ENCODE measurements around the gene TM6SF1.

DNA sequence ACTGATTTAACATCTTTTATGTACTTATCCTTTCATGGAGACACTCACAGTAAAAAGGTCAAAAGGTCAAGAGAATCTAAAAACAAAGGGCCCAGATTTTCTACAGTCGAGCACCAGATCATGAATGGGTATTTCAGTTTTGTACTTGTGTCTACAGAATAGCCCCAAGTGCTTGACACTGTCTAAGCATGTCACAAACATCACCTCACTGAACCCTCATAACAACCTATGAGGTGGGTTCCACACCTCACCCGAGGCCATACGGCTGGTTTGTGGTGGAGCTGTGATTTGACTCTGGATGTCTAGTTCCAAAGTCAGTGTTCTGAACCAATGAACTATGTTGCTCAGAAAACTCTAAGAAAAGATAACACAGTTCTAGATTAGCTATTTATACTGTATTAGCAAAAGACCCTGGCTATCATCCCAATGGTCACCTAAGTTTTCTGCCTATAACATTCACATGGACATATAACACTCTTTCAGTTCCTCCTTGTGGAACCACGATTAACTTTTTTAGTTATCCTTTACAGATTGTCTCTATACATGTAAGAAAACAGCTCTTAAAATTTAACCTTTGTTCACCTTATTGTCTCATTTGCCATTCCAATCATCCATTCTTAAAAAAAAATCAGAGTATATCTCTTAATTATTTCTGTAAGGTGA is 25.5 kb downstream of the TM6SF1 start:
- TF ChIP-seq, protein P1, sequence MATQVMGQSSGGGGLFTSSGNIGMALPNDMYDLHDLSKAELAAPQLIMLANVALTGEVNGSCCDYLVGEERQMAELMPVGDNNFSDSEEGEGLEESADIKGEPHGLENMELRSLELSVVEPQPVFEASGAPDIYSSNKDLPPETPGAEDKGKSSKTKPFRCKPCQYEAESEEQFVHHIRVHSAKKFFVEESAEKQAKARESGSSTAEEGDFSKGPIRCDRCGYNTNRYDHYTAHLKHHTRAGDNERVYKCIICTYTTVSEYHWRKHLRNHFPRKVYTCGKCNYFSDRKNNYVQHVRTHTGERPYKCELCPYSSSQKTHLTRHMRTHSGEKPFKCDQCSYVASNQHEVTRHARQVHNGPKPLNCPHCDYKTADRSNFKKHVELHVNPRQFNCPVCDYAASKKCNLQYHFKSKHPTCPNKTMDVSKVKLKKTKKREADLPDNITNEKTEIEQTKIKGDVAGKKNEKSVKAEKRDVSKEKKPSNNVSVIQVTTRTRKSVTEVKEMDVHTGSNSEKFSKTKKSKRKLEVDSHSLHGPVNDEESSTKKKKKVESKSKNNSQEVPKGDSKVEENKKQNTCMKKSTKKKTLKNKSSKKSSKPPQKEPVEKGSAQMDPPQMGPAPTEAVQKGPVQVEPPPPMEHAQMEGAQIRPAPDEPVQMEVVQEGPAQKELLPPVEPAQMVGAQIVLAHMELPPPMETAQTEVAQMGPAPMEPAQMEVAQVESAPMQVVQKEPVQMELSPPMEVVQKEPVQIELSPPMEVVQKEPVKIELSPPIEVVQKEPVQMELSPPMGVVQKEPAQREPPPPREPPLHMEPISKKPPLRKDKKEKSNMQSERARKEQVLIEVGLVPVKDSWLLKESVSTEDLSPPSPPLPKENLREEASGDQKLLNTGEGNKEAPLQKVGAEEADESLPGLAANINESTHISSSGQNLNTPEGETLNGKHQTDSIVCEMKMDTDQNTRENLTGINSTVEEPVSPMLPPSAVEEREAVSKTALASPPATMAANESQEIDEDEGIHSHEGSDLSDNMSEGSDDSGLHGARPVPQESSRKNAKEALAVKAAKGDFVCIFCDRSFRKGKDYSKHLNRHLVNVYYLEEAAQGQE (IDR thresholded peaks at IDR 0.05; ENCODE audit: insufficient read depth in 1 of 2, low read depth in 2 of 2, low read length in 1 of 2): no peak
- no peak for TF ChIP-seq POLR2AphosphoS5 (IDR thresholded peaks at IDR 0.05; ENCODE audit: low read depth, low read length)
- TF ChIP-seq, protein P2, sequence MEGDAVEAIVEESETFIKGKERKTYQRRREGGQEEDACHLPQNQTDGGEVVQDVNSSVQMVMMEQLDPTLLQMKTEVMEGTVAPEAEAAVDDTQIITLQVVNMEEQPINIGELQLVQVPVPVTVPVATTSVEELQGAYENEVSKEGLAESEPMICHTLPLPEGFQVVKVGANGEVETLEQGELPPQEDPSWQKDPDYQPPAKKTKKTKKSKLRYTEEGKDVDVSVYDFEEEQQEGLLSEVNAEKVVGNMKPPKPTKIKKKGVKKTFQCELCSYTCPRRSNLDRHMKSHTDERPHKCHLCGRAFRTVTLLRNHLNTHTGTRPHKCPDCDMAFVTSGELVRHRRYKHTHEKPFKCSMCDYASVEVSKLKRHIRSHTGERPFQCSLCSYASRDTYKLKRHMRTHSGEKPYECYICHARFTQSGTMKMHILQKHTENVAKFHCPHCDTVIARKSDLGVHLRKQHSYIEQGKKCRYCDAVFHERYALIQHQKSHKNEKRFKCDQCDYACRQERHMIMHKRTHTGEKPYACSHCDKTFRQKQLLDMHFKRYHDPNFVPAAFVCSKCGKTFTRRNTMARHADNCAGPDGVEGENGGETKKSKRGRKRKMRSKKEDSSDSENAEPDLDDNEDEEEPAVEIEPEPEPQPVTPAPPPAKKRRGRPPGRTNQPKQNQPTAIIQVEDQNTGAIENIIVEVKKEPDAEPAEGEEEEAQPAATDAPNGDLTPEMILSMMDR (IDR thresholded peaks at IDR 0.05): no peak

Measured in Panc1 (cell line).